WTC11 (cell line): ENCODE results near the gene KRT80.

Experiments
- ATF1 ChIP-seq: sonication (generic); formaldehyde crosslinking; IDR thresholded peaks from 2 replicates; pipeline ENCODE4 v1.8.1; 2023; ENCODE audit warnings: mild to moderate bottlenecking, moderate library complexity, missing genetic modification reagents
- CREM ChIP-seq: sonication (generic); formaldehyde crosslinking; IDR thresholded peaks from 2 replicates; pipeline ENCODE4 v1.8.1; 2022; ENCODE audit warnings: mild to moderate bottlenecking, missing genetic modification reagents, moderate library complexity
- JUN ChIP-seq: sonication (generic); formaldehyde crosslinking; IDR thresholded peaks from 2 replicates; pipeline ENCODE4 v1.8.0; 2023; ENCODE audit warnings: mild to moderate bottlenecking, missing genetic modification reagents
- NR2C2 ChIP-seq: sonication (generic); formaldehyde crosslinking; IDR thresholded peaks from 2 replicates; pipeline ENCODE4 v1.8.0; 2022; ENCODE audit warnings: mild to moderate bottlenecking, missing genetic modification reagents
- NR3C1 ChIP-seq: sonication (generic); formaldehyde crosslinking; conservative IDR thresholded peaks from 2 replicates; pipeline ENCODE4 v1.8.1; 2023; ENCODE audit warnings: low read depth, mild to moderate bottlenecking, missing genetic modification reagents
- SP1 ChIP-seq: sonication (generic); formaldehyde crosslinking; conservative IDR thresholded peaks from 2 replicates; pipeline ENCODE4 v1.8.1; 2022; ENCODE audit warnings: missing genetic modification reagents
- ZNF219 ChIP-seq: sonication (generic); formaldehyde crosslinking; IDR thresholded peaks from 2 replicates; pipeline ENCODE4 v1.8.0; 2023; ENCODE audit warnings: missing genetic modification reagents, mild to moderate bottlenecking, borderline replicate concordance
- TF ChIP-seq, protein P1 (sequence below): fragments of 200-600 bp; IDR thresholded peaks from 2 replicates; pipeline ENCODE4 v1.8.0; 2022; ENCODE audit warnings: antibody characterized with exemption

DNA sequence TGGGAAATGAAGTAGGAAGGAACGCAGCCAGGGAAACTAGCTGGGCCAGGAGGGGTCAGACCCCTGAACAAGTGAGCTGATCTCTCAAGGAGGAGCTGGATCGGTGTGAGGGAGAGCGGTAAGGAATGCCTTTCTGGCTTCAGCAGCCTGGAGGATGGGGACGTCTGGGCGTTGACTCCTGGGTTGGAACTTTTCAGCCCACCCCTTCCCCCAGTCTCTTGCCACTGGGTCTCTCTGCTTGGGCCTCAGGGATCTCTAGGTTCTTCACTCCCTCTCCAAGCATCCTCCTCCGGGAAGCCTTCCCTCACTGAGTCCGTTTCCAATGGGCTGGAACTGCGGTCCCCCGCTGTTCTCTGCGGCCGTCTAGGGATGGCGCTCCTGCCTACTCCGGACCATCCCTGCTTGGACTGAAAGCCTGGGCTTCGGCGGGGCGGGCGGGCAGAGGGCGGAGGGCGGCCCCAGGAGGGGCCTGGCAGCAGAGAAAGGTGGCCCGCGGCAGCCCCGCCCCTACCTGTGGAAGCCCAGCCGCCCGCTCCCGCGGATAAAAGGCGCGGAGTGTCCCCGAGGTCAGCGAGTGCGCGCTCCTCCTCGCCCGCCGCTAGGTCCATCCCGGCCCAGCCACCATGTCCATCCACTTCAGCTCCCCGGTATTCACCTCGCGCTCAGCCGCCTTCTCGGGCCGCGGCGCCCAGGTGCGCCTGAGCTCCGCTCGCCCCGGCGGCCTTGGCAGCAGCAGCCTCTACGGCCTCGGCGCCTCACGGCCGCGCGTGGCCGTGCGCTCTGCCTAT is 41.1 kb upstream of the KRT80 start, which contains the start of gene KRT7:
- TF ChIP-seq, protein P1, sequence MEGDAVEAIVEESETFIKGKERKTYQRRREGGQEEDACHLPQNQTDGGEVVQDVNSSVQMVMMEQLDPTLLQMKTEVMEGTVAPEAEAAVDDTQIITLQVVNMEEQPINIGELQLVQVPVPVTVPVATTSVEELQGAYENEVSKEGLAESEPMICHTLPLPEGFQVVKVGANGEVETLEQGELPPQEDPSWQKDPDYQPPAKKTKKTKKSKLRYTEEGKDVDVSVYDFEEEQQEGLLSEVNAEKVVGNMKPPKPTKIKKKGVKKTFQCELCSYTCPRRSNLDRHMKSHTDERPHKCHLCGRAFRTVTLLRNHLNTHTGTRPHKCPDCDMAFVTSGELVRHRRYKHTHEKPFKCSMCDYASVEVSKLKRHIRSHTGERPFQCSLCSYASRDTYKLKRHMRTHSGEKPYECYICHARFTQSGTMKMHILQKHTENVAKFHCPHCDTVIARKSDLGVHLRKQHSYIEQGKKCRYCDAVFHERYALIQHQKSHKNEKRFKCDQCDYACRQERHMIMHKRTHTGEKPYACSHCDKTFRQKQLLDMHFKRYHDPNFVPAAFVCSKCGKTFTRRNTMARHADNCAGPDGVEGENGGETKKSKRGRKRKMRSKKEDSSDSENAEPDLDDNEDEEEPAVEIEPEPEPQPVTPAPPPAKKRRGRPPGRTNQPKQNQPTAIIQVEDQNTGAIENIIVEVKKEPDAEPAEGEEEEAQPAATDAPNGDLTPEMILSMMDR, result no peak
- TF ChIP-seq CREM (CRISPR knock-in tag) (no peak), ATF1 (CRISPR knock-in tag) (no peak), SP1 (CRISPR knock-in tag) (no peak), ZNF219 (no peak), NR3C1 (CRISPR knock-in tag) (no peak), NR2C2 (CRISPR knock-in tag) (no peak), JUN (CRISPR knock-in tag) (no peak)
